AG04449 (cell line): ENCODE data around the gene CPEB4.

Source experiments
- CTCF ChIA-PET: fragments of 350-600 bp; formaldehyde crosslinking; extraction: SDS; loops from one replicate; lab custom pipeline; 2021; ENCODE audit warnings: antibody characterized with exemption; lab: Yijun Ruan, JAX
- POLR2A ChIA-PET: fragments of 400-600, 350-600 bp; formaldehyde crosslinking; extraction: SDS; loops from one replicate; lab custom pipeline; 2020; ENCODE audit warnings: antibody characterized with exemption, inconsistent platforms; lab: Yijun Ruan, JAX
- DNase-seq: peaks from one replicate; pipeline ENCODE4 v3.0.0-alpha.2; 2010; ENCODE audit warnings: low read depth, low spot score
- H3K4me3 ChIP-seq: 2 replicates; pipeline ENCODE4 v1.5.1; 2011; ENCODE audit warnings: low read depth, mild to moderate bottlenecking, control low read depth, low read length
- CTCF ChIP-seq: IDR thresholded peaks from one replicate; pipeline ENCODE4 v1.5.1; 2011; ENCODE audit warnings: mild to moderate bottlenecking, moderate library complexity, low read length, control low read depth, inconsistent platforms; ENCODE audit not compliant: insufficient read depth; ENCODE audit errors: missing control alignments

The CPEB4 gene

GRCh38 chr5:173893192-173893561 lies 5.0 kb downstream of the CPEB4 start:
- H3K4me3 ChIP-seq = no peak overlapping the region
- TF ChIP-seq CTCF = no peak
- ChIA-PET CTCF (interaction anchor here (1.1 to 1.3 kb wide), 2 partner anchors 20 to 80 kb away, joined by 4 to 5 read pairs; no protein-coding TSS in a partner anchor), POLR2A (no interaction called here)
- no peak for DNase-seq

- no peak for TF ChIP-seq CTCF
- POLR2A ChIA-PET = interaction anchor here (1.5 kb wide), 1 partner anchor 280 kb away, joined by 3 read pairs; no protein-coding TSS in a partner anchor
- H3K4me3 ChIP-seq = no peak overlapping the region
- CTCF ChIA-PET = interaction anchor here (0.6 to 2.1 kb wide), 4 partner anchors 10 to 280 kb away, joined by 4 to 5 read pairs (median 5); partner anchors contain the start of gene BOD1
- DNase-seq = no peak
These were observed 7.4 kb downstream of the CPEB4 start for GRCh38 chr5:173895401-173896165.

- POLR2A ChIA-PET = interaction anchor here (1.5 kb wide), 2 partner anchors 9 to 281 kb away, joined by 3 to 5 read pairs; partner anchors contain the start of gene CPEB4
- no peak for DNase-seq
- no peak overlapping the region for H3K4me3 ChIP-seq
- no peak for TF ChIP-seq CTCF
- CTCF ChIA-PET = interaction anchor here (0.7 to 2.1 kb wide), 4 partner anchors 9 to 281 kb away, joined by 3 to 5 read pairs (median 5); partner anchors contain the start of gene BOD1
These were observed 8.5 kb downstream of the CPEB4 start for GRCh38 chr5:173896631-173897030.

GRCh38 chr5:173901705-173902104 lies 13.6 kb downstream of the CPEB4 start:
- H3K4me3 ChIP-seq = no peak overlapping the region
- TF ChIP-seq CTCF = no peak
- ChIA-PET CTCF (interaction anchor here (0.9 to 1.6 kb wide), 4 partner anchors 13 to 286 kb away, joined by 3 to 7 read pairs (median 4); partner anchors contain the start of gene BOD1), POLR2A (no interaction called here)
- DNase-seq = no peak

GRCh38 chr5:173902334-173902733 lies 14.2 kb downstream of the CPEB4 start:
- no peak for DNase-seq
- H3K4me3 ChIP-seq = no peak overlapping the region
- ChIA-PET CTCF (interaction anchor here (1.3 to 1.6 kb wide), 3 partner anchors 12 to 70 kb away, joined by 3 to 7 read pairs (median 6); no protein-coding TSS in a partner anchor), POLR2A (no interaction called here)
- no peak for TF ChIP-seq CTCF

- DNase-seq = no peak
- no peak for TF ChIP-seq CTCF
- POLR2A ChIA-PET = no interaction called here
- CTCF ChIA-PET = interaction anchor here (0.7 to 1.6 kb wide), 3 partner anchors 14 to 70 kb away, joined by 5 to 7 read pairs (median 6); no protein-coding TSS in a partner anchor
- no peak overlapping the region for H3K4me3 ChIP-seq
These were observed 14.6 kb downstream of the CPEB4 start for GRCh38 chr5:173902743-173903142.
